ENCODE results near the gene LTA4H.

LTA4H gene

GRCh38 chr12:95982602-95983001, 52.8 kb downstream of the LTA4H start:
- Histone ChIP-seq H3K4me1 (no peaks in the 10 kb centered on the region), H3K9me3 (no peaks in the 10 kb centered on the region), H3K36me3 (no peaks in the 10 kb centered on the region), H3K27ac (no peak overlapping the region), H3K27me3 (no peaks in the 10 kb centered on the region), H3K4me3 (no peak overlapping the region)
- no peak for DNase-seq
- intact Hi-C loops (cut with DNase I; ENCODE audit: low total_unique reads) = no loop called here
- TF ChIP-seq CTCF (IDR thresholded peaks at IDR 0.05) = no peak

GRCh38 chr12:95980437-95980836, 55.0 kb downstream of the LTA4H start:
- H3K27me3 ChIP-seq = no peaks in the 10 kb centered on the region
- intact Hi-C loops (cut with DNase I; ENCODE audit: low total_unique reads) = no loop called here
- H3K27ac ChIP-seq = no peak overlapping the region
- H3K36me3 ChIP-seq = no peaks in the 10 kb centered on the region
- DNase-seq = no peak
- H3K4me1 ChIP-seq = no peaks in the 10 kb centered on the region
- no peak for TF ChIP-seq CTCF (IDR thresholded peaks at IDR 0.05)
- H3K4me3 ChIP-seq = no peak overlapping the region
- H3K9me3 ChIP-seq = no peaks in the 10 kb centered on the region

DNA sequence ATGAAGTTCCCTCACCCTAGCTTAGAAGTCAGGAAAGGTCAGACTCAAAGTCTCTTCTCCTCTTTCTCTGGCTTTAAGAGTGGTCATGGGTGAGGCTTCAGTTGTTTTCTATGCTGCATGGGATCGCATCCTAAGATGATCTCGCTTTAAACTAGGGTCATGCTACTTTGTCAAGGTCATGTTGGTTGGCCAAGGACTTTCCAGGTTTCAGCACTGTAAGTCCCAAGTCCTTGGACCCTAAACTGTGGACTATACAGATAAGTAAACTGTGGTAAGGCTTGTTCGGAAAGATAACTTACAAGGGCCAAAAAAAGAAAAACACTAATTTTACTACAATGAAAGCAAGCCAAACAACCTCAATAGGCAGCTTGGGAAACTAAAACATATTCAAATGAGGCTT, 56.6 kb downstream of the LTA4H start:
- TF ChIP-seq CTCF (IDR thresholded peaks at IDR 0.05) = no peak

DNA sequence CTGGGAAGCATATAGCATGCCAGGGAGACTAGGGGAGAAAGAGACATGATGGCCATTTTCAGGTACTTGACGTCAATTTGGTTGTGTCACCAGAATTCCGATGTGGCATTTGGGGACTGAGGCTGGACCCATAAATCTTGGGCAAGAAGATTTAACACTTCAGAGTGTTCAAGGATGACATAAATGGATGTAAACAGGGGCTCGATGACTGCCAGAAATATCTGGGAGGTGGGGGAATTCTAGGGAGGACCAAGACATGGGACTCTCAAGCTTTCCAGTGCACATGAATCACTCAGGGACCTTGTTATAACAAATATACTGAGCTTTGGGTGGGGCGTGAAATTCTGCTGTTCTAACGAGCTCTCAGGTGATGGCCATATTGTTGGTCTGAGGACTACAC, 57.0 kb downstream of the LTA4H start:
- intact Hi-C loops (cut with DNase I; ENCODE audit: low total_unique reads) = no loop called here

More for the DNA sequence above, 56.6 kb downstream of the LTA4H start:
- H3K27me3 ChIP-seq = no peaks in the 10 kb centered on the region
- H3K4me3 ChIP-seq = no peak overlapping the region
- DNase-seq = no peak
- H3K4me1 ChIP-seq = no peaks in the 10 kb centered on the region
- no peak overlapping the region for H3K27ac ChIP-seq
- no peaks in the 10 kb centered on the region for H3K36me3 ChIP-seq
- intact Hi-C loops (cut with DNase I; ENCODE audit: low total_unique reads) = no loop called here
- H3K9me3 ChIP-seq = no peaks in the 10 kb centered on the region

DNA sequence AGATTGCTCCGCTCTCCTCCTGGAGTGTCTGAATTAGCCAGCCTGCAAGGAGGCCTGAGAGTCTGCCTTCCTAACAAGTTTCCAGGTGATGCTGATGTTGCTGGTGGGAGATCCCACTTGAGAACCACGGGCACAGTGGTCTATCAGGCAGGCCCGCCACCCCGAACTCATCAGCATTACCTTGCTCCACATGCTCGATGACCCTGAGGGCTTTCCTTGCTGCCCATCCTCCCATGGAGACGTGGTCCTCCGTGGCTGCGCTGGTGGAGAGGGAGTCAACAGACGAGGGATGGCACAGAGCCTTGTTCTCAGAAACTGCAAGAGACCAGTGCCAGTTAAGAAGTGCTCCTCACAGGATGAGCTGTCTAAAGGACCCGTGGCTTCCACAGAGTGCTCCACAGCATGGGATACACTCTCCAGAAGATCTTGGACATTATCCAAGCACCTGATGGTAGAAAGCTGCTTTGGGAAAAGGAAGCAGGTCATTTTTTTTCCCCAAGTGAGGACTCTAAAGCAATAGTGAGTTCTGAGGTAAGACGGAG, 57.6 kb downstream of the LTA4H start:
- intact Hi-C loops (cut with DNase I; ENCODE audit: low total_unique reads) = no loop called here
- Histone ChIP-seq H3K36me3 (no peaks in the 10 kb centered on the region), H3K27me3 (no peaks in the 10 kb centered on the region), H3K4me1 (no peaks in the 10 kb centered on the region), H3K9me3 (no peaks in the 10 kb centered on the region), H3K4me3 (no peak overlapping the region), H3K27ac (no peak overlapping the region)
- DNase-seq = no peak
- no peak for TF ChIP-seq CTCF (IDR thresholded peaks at IDR 0.05)

More for the DNA sequence above, 57.0 kb downstream of the LTA4H start:
- Histone ChIP-seq H3K4me1 (no peaks in the 10 kb centered on the region), H3K27me3 (no peaks in the 10 kb centered on the region), H3K27ac (no peak overlapping the region), H3K4me3 (no peak overlapping the region), H3K9me3 (no peaks in the 10 kb centered on the region), H3K36me3 (no peaks in the 10 kb centered on the region)
- no peak for DNase-seq
- no peak for TF ChIP-seq CTCF (IDR thresholded peaks at IDR 0.05)

- no peaks in the 10 kb centered on the region for H3K4me1 ChIP-seq
- no peak overlapping the region for H3K27ac ChIP-seq
- no peaks in the 10 kb centered on the region for H3K36me3 ChIP-seq
- H3K27me3 ChIP-seq = no peaks in the 10 kb centered on the region
- intact Hi-C loops (cut with DNase I; ENCODE audit: low total_unique reads) = no loop called here
- TF ChIP-seq CTCF (IDR thresholded peaks at IDR 0.05) = no peak
- DNase-seq = no peak
- no peak overlapping the region for H3K4me3 ChIP-seq
- H3K9me3 ChIP-seq = no peaks in the 10 kb centered on the region
Observed at GRCh38 chr12:95976416-95976832, 59.0 kb downstream of the LTA4H start.

Measured in tibial artery (tissue), 4 donors.